HUES6 (cell line): ENCODE results near the gene ALG14.

Source experiments
- H3K27ac ChIP-seq: 2 replicates; pipeline ENCODE4 v1.7.0; 2013; ENCODE audit warnings: low read depth, mild to moderate bottlenecking, low read length, inconsistent platforms
- H3K27me3 ChIP-seq: 2 replicates; pipeline ENCODE4 v1.6.1; 2013; ENCODE audit warnings: low read length; ENCODE audit not compliant: control insufficient read depth, insufficient read depth
- H3K36me3 ChIP-seq: 2 replicates; pipeline ENCODE4 v1.6.1; 2013; ENCODE audit warnings: low read length; ENCODE audit not compliant: control insufficient read depth, insufficient read depth
- H3K4me1 ChIP-seq: 2 replicates; pipeline ENCODE4 v1.6.1; 2013; ENCODE audit warnings: low read length; ENCODE audit not compliant: control insufficient read depth, insufficient read depth
- H3K4me3 ChIP-seq: 2 replicates; pipeline ENCODE4 v1.5.1; 2013; ENCODE audit warnings: low read depth, low read length
- H3K9ac ChIP-seq: one replicate; pipeline ENCODE4 v1.6.1; 2013; ENCODE audit warnings: mild to moderate bottlenecking, low read length
- H3K9me3 ChIP-seq: 2 replicates; pipeline ENCODE4 v1.6.1; 2013; ENCODE audit warnings: low read depth, low read length; ENCODE audit not compliant: control insufficient read depth, insufficient read depth

ALG14 gene

DNA sequence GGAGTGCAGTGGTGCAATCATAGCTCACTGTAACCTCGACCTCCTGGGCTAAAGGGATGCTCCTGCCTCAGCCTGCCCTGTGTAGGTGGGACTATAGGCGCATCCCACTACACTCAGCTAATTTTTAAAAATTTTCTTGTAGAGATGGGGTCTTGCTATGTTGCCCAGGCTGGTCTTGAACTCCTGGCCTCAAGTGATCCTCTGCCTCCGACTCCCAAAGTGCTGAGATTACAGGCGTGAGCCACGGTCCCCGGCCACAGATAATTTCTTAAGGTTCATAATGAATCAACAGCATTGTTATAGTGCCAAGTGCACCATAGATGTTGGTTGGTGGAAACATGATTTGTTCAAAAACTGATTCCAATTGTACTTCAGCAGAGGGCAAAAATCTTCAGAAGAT lies 103.6 kb downstream of the ALG14 start:
- Histone ChIP-seq H3K36me3 (no peaks in the 10 kb centered on the region), H3K9me3 (no peaks in the 10 kb centered on the region), H3K27ac (no peak overlapping the region), H3K9ac (no peak overlapping the region), H3K4me1 (peaks cover 8% of the 10 kb centered on the region; the same call in 1 of the 2 replicates), H3K27me3 (no peaks in the 10 kb centered on the region), H3K4me3 (no peak overlapping the region)

GRCh38 chr1:94966033-94966432 lies 106.7 kb downstream of the ALG14 start:
- Histone ChIP-seq H3K4me3 (no peak overlapping the region), H3K9ac (no peak overlapping the region), H3K36me3 (no peaks in the 10 kb centered on the region), H3K9me3 (no peaks in the 10 kb centered on the region), H3K27me3 (no peaks in the 10 kb centered on the region), H3K4me1 (peaks cover 2% of the 10 kb centered on the region; the same call in 1 of the 2 replicates), H3K27ac (no peak overlapping the region)

DNA sequence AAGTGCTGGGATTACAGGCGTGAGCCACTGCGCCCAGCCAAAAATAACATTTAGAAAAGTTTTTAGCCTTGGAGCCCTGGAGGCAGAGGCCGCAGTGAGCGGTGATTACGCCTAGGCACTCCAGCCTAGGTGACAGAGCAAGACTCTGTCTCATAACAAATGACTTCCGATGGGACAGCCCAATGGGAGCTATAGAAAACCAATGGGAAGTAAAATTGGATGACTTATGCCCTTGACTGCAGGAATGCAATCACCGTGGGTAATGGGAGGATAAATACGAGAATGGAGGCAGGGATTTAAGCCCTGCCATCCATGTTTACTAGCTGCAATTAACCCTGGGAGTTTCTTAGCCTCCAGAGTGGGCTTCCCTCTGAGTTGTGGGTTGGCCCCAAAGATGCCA lies 108.9 kb downstream of the ALG14 start:
- Histone ChIP-seq H3K4me3 (no peak overlapping the region), H3K27ac (no peak overlapping the region), H3K9me3 (no peaks in the 10 kb centered on the region), H3K27me3 (no peaks in the 10 kb centered on the region), H3K4me1 (no peaks in the 10 kb centered on the region), H3K9ac (no peak overlapping the region), H3K36me3 (no peaks in the 10 kb centered on the region)

DNA sequence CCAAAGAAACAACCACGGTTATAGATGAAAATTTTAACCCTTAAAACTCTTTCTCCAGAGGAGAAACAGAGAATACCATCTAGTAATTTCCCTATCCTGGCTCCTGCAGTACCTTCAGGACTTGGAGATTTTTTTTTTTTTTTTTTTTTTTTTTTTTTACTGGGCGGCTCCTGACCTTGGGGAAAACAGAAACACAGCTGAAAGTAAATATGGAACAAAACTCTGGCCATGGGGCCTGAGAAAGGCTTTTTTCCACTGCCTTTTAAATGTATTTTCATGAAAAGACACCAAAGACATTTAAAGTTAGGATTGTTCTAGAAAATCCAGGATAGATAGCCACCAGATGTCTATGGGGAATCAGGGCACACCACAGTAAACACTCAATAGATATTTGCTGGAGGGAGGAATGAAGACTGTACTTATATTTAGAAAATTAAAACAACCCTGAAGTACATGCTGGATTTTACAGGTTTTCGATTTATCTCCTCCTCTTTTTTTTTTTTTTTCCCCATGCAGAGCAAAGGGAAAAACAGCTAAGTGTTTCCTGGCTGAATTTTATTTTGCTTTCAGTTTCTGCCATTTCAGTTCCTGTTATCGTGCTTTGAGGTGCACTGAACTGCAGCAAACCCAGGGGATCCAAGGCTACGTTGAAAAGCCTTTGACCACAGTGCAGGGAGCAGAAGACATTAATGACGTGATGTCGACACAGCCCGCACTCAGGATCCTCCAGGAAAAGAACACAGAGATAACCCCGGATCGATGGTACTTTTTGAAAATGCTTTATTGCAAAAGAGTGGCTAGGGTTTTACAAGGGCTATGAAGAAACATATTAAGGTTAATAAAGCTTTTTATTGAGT lies 110.1 kb downstream of the ALG14 start:
- H3K4me3 ChIP-seq = no peak overlapping the region
- no peak overlapping the region for H3K27ac ChIP-seq
- no peak overlapping the region for H3K9ac ChIP-seq
- no peaks in the 10 kb centered on the region for H3K27me3 ChIP-seq
- H3K9me3 ChIP-seq = no peaks in the 10 kb centered on the region
- H3K36me3 ChIP-seq = no peaks in the 10 kb centered on the region
- no peaks in the 10 kb centered on the region for H3K4me1 ChIP-seq

DNA sequence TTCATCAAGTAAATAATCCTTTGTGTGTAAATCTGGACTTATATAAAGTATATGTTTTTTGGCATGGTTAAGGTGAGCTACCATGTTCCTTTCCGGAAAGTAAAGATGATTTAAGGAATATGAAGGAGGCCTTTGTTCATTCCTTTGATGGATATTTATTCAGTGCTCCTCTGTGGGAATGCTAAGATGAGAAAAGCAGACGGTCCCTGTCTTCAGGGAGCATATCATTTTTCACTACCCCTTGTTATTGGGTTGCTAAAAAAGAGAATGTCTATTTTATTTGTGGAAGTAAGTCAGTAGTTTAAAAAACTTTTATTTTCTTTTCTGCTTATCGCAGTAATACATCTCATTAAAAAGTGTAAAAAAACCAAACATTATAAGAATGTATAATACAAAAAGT lies 110.8 kb downstream of the ALG14 start:
- Histone ChIP-seq H3K27ac (no peak overlapping the region), H3K9ac (no peak overlapping the region), H3K36me3 (no peaks in the 10 kb centered on the region), H3K9me3 (no peaks in the 10 kb centered on the region), H3K4me3 (no peak overlapping the region), H3K27me3 (no peaks in the 10 kb centered on the region), H3K4me1 (no peaks in the 10 kb centered on the region)

- no peaks in the 10 kb centered on the region for H3K9me3 ChIP-seq
These were observed 111.2 kb downstream of the ALG14 start for GRCh38 chr1:94961582-94961981.

DNA sequence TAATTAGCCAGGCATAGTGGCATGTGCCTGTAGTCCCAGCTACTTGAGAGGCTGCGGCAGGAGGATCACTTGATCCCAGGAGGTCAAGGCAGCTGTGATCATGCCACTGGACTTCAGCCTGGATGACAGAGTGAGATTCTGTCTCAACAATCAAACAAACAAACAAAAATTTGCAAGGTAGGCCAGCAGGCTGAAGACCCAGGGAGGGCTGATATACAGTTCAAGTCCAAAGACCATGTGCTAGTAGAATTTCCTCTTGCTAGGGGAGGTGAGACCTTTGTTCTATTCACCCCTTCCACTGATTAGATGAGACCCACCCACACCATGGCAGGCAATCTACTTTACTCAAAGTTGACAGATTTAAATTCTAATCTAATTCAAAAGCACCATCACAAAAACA lies 114.7 kb downstream of the ALG14 start:
- H3K27ac ChIP-seq = no peak overlapping the region

More at GRCh38 chr1:94961582-94961981, 111.2 kb downstream of the ALG14 start:
- H3K27ac ChIP-seq = no peak overlapping the region
- H3K36me3 ChIP-seq = no peaks in the 10 kb centered on the region
- no peaks in the 10 kb centered on the region for H3K27me3 ChIP-seq
- H3K4me3 ChIP-seq = no peak overlapping the region
- H3K4me1 ChIP-seq = no peaks in the 10 kb centered on the region
- H3K9ac ChIP-seq = no peak overlapping the region

DNA sequence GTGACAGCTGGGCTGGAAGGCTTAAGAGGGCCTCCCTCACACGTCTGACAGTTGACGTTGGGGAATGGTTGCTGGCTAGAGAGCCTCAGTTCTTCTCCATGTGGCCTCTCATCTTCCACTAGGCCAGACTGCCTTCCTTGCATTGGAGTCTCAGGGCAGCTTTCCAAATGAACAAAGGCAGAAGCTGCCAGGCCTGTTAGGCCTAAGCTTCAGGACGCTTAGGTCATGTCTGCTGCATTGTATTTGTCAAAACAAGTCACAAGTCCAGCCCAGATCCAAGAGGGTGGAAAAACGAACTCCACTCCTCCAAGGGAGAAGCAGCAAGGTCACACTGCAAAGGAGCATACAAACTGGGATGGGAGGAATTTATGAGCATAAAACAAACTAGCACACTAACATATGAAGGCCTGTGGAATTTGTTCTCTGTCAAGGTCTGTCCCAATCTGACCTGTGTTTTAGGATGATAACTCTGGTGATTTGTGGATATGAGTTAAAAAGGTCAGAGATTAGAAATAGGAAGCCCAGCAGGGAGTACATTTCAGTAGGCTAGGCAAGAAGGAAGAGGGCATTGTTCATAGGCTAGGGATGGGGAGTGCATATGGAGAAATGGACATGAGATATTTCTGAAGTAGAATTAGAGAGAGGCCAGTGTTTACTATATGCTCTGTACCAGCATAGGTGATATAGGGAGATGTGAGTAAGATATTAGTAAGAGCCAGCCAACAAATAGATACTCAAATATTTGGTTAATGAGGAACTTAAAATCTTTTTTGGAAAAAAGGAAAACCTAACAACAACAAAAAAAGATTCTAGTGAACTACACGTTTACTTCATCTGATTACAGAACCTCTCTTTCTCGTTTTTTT lies 116.8 kb downstream of the ALG14 start:
- no peak overlapping the region for H3K4me3 ChIP-seq
- no peak overlapping the region for H3K9ac ChIP-seq
- H3K27me3 ChIP-seq = no peaks in the 10 kb centered on the region
- no peaks in the 10 kb centered on the region for H3K36me3 ChIP-seq
- peaks cover 16% of the 10 kb centered on the region for H3K4me1 ChIP-seq
- peaks cover 3% of the 10 kb centered on the region; the same call in 1 of the 2 replicates for H3K9me3 ChIP-seq
- H3K27ac ChIP-seq = no peak overlapping the region

More for the DNA sequence above, 114.7 kb downstream of the ALG14 start:
- Histone ChIP-seq H3K9me3 (peaks cover 2% of the 10 kb centered on the region; the same call in 1 of the 2 replicates), H3K4me1 (peaks cover 16% of the 10 kb centered on the region), H3K27me3 (no peaks in the 10 kb centered on the region), H3K36me3 (no peaks in the 10 kb centered on the region), H3K4me3 (no peak overlapping the region), H3K9ac (no peak overlapping the region)

DNA sequence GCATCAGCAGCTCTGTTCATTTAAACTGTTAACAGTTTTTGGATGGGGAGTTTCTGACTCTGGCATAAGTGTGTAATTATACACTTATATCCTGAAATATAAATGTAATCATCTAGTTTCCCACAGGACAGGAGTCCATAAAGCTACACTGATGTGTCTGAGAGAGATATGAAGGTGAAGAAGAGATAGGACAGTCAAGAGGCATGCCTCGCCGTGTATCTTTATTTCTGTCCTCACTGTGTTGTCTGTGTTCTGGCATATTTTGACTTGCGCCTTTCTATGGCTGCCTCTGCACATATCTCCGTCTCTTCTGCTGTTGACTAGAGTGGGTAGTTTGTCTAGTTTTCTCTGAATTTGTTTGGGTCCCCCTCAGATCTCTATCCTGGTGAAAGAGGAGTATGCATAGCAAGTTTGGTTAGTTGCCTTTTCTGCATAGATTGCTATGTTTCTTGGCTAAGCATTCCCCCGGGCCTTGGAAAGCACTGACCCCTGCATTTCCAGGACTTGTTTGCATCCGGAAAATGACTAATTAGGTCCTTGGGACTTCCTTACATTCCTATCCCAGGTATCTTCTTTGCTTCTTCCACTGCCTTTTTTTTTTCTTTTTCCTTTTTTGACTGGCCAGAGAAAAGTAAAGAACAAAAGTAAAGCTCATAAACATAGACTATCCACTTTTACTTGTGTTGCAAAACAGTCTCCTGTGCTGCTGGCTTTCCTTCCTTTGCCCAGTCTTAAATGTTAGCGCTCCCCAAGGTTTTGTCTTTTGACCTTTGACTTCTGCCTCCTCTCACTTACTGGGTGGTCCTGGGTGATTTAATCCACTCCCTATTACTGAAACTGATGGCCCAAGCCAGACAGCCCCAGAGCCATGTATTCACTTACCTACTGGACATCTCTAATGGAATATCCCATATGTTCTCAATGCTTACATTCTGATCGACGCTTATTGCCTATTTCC lies 118.2 kb downstream of the ALG14 start:
- H3K9me3 ChIP-seq = peaks cover 3% of the 10 kb centered on the region; the same call in 1 of the 2 replicates
- peaks cover 16% of the 10 kb centered on the region for H3K4me1 ChIP-seq
- no peaks in the 10 kb centered on the region for H3K36me3 ChIP-seq
- H3K9ac ChIP-seq = no peak overlapping the region
- no peak overlapping the region for H3K27ac ChIP-seq
- no peak overlapping the region for H3K4me3 ChIP-seq
- H3K27me3 ChIP-seq = no peaks in the 10 kb centered on the region

- H3K27ac ChIP-seq = no peak overlapping the region
- no peaks in the 10 kb centered on the region for H3K36me3 ChIP-seq
These were observed 119.0 kb downstream of the ALG14 start for GRCh38 chr1:94953746-94954145.

More at GRCh38 chr1:94953746-94954145, 119.0 kb downstream of the ALG14 start:
- peaks cover 16% of the 10 kb centered on the region for H3K4me1 ChIP-seq
- no peak overlapping the region for H3K9ac ChIP-seq
- H3K4me3 ChIP-seq = no peak overlapping the region
- no peaks in the 10 kb centered on the region for H3K27me3 ChIP-seq
- H3K9me3 ChIP-seq = peaks cover 3% of the 10 kb centered on the region; the same call in 1 of the 2 replicates
